GM18520 (cell line): Measurements from ENCODE around the gene RABEP1.

Source experiments
- ATAC-seq: cut with Tn5 transposase; IDR thresholded peaks from one replicate; pipeline ENCODE4 v1.9.1; 2021; ENCODE audit not compliant: unreplicated experiment

Gene RABEP1

GRCh38 chr17:5355421-5356129, 73.5 kb downstream of the RABEP1 start:
- ATAC-seq, result no peak

- ATAC-seq, result no peak
These were observed 79.3 kb downstream of the RABEP1 start for GRCh38 chr17:5361426-5361825.

- ATAC-seq, result no peak
These were observed 80.2 kb downstream of the RABEP1 start for GRCh38 chr17:5362162-5362811.

GRCh38 chr17:5364156-5364555, 82.1 kb downstream of the RABEP1 start:
- ATAC-seq, result no peak

GRCh38 chr17:5364696-5365095, 82.6 kb downstream of the RABEP1 start:
- no peak for ATAC-seq

GRCh38 chr17:5365831-5366230, 83.7 kb downstream of the RABEP1 start:
- no peak for ATAC-seq

GRCh38 chr17:5370411-5370810, 88.3 kb downstream of the RABEP1 start:
- no peak for ATAC-seq

- ATAC-seq, result no peak
These were observed 91.0 kb downstream of the RABEP1 start for GRCh38 chr17:5373112-5373511.

DNA sequence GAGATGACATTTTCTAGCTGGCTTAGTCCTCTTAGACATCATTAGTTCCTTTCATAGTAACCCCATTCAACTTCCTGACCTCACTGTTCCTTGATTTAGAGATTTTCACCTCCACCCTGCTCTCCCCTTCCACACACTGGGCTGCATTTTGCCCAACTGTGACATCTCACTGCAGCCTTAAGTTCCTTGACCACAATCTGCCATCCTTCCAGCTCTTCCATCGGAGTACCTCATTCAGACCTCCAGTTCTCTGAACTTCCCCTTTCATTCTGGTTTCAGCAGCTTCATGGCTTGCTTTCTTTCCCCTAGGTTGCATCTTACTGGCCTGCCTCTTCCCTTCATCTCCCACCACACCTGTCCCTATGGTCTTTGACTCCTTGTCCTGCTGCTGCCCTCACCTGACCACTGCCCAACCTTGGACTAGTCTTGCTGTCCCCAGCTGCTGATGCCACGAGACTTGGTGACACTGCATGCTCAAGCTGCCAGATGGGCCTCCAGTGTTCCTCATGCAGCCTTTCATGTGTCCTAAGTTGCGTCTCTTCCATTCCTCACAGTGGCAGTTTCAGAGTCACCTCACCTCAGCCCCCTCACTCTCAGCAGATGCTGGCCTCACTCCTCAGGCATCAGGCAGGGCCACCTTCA, 96.6 kb downstream of the RABEP1 start:
- no peak for ATAC-seq

DNA sequence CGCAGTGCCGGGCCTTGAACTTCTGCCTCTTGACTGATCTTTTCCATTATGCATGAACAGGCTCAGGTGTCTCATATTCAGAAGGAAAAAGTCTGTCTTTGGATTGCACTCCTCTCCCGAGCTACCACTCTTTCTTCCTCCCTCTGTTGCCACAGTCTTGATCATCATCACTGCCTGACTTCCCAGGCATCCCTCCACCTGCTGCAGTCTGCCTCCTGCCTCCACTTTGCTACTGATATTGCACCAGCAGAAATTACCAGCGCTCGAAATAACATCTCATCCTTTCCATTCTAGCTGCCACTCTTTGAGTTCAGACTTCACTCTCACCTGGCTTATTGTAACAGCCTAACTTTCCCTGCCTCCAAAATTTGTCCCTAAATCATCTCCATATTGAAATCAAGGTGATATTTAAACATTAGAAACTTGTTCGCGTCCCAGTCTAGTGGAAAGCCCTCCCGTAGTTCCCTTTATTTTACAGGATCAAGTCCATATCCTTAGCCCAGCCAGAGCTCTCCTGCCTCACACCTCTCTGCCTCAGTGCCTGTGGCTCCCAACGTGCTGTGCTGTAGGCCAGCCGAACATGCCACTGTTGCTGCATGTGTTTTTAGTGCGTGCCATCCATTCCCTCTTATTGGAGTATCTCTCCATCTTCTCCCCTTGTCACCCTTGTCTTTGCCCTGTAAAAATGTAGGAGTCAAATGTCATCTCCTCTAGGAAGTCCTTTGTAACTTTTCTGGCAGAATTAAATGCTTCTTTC, 97.4 kb downstream of the RABEP1 start:
- ATAC-seq, result no peak

DNA sequence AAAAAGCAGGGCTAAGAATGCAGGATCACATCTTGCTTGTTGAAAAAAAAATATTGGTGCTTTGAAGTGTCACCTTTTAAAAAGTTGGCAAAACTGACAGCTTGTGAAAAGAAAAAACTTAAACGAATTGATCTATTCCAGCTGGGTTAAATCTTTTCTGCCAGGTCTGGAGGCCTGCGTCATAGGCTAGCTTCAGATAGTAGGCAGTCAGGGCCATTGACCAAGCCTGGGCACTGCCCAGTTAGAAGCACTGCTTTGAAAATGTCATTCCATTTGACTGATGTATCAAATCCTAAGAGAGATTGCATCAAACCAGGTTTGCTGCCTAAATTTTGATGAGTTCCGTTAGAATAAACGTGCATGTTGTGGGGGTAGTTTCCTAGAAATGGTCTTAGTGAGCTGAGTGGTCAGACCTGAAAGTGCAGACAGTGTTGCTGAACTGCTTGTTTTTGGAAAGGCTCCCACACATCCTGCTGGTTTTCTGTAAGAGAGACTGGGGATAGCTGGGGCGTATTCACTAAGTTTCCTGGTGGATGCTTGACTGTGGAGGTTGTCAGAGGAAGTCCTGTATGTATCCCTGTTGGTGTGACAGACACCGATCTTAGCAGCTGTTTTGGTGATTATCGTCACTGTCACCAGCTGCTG, 98.5 kb downstream of the RABEP1 start:
- ATAC-seq, result no peak

- ATAC-seq, result no peak
These were observed 99.5 kb downstream of the RABEP1 start for GRCh38 chr17:5381542-5381941.

DNA sequence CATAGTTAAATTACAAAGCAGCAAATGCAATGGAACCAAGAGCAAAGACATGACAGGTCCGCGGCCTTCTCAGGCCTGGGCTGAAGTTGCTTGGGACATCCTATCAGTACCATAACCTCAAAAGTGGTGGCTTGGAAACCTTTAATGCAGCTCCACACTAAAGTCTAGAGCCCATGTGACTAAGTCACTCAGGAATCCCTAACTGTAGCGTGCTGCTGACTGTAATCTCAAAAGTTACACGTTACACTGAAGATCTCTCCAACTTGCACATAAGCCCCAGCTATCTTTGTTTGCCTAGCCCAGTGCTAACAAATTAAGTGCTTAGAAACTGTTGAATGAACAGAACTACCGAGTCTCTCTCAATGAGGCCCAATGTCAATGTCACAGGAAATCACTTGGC, 109.6 kb downstream of the RABEP1 start:
- ATAC-seq, result no peak

DNA sequence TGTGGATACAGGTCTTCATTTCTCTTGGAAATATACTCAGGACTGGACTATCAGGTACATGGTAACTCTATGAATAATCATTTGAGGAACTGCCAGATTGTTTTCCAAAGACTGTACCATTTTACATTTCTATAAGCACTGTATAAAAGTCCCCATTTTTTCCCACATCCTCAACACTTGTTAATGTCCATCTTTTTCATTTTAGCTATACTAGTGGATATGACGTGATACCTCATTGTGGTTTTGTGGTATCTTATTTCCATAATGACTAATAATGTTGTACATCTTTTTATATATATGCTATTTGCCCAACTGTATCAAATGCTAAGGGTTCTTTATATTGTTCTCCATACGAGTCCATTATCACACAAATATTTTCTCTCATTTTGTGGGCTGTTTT, 114.5 kb downstream of the RABEP1 start:
- no peak for ATAC-seq

GRCh38 chr17:5399767-5400166, 117.7 kb downstream of the RABEP1 start:
- ATAC-seq, result no peak

- no peak for ATAC-seq
These were observed 123.3 kb downstream of the RABEP1 start for GRCh38 chr17:5405400-5405799.

GRCh38 chr17:5408186-5408585, 126.1 kb downstream of the RABEP1 start:
- ATAC-seq, result no peak

GRCh38 chr17:5410594-5411272, 128.6 kb downstream of the RABEP1 start:
- peak; percentile 44 for ATAC-seq

DNA sequence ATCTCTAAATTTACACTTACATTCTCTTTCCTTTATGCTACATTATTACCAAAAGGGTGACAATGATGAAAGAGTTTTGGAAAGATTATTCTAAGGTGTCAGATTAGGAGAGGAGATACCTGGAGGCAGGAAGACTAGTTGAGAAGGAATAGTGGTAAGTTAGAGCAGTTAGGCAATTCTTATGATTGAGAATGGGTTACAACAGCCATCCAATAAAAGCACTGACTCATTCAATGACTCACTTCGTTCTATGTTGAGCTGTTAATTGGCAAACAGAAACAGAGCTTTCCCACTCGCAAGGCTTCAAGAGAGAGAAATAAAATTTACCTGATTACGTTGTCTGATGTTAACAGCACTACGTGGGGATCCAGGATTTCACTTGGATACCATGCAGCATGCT, 131.6 kb downstream of the RABEP1 start:
- no peak for ATAC-seq

DNA sequence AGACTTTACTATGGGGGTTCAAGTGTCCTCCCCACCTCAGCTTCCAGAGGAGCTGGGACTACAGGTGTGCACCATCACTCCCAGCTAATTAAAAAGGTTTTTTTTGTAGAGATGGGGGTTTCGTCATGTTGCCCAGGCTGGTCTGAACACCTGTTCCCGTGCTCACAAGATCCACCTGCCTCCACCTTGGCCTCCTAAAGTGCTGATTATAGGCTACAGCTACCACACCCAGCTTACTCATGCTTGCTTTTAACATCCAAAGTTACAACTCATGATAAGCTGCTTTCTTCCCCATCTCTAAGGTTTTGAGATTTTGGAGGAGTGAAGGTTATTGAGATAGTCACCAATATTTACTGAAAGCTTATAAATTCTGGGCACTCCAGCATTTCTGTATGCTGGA, 134.8 kb downstream of the RABEP1 start:
- ATAC-seq, result no peak
